ENCODE measurements around the gene DDAH2.

GRCh38 chr6:31775633-31776484 is 46.8 kb upstream of the DDAH2 start:
- no peak for TF ChIP-seq POLR2AphosphoS5 (IDR thresholded peaks at IDR 0.05)
- TF ChIP-seq EP300 (IDR thresholded peaks at IDR 0.05): no peak
